SU-DHL-6 (cell line): ENCODE data around the gene IL17REL.

ENCODE experiments used
- H2AFZ ChIP-seq: fragments of 200-600 bp; sonication (generic); 2 replicates; pipeline ENCODE4 v1.6.1; 2014; ENCODE audit warnings: low read depth, mild to moderate bottlenecking, moderate library complexity, mixed read lengths, antibody characterized with exemption, low read length; ENCODE audit not compliant: severe bottlenecking
- H3F3A ChIP-seq: fragments of 200-600 bp; shearing (Covaris generic); 2 replicates; pipeline ENCODE4 v1.6.0; 2016; ENCODE audit warnings: antibody characterized with exemption, mild to moderate bottlenecking; ENCODE audit not compliant: insufficient read depth
- H3K27ac ChIP-seq: fragments of 200-600 bp; sonication (generic); 2 replicates; pipeline ENCODE4 v1.5.1; 2016; ENCODE audit warnings: low read depth, mild to moderate bottlenecking, low read length, moderate library complexity, mixed read lengths
- H3K27me3 ChIP-seq: fragments of 200-600 bp; sonication (generic), shearing (Covaris generic); 2 replicates; pipeline ENCODE4 v1.6.0; 2014; ENCODE audit warnings: mild to moderate bottlenecking, low read length
- H3K36me3 ChIP-seq: fragments of 200-600 bp; sonication (generic); 2 replicates; pipeline ENCODE4 v1.6.1; 2014; ENCODE audit warnings: mild to moderate bottlenecking, low read length, mixed read lengths
- H3K4me2 ChIP-seq: fragments of 300-600, 200-600 bp; shearing (Covaris generic), sonication (generic); 2 replicates; pipeline ENCODE4 v1.6.0; 2014; ENCODE audit warnings: low read length, low read depth, mild to moderate bottlenecking; ENCODE audit not compliant: poor library complexity, severe bottlenecking
- H3K4me3 ChIP-seq: fragments of 200-600 bp; sonication (generic); 2 replicates; pipeline ENCODE4 v1.5.1; 2014; ENCODE audit warnings: antibody characterized with exemption, low read length, mild to moderate bottlenecking, mixed read lengths; ENCODE audit not compliant: insufficient read depth, poor library complexity, severe bottlenecking
- H3K79me2 ChIP-seq: fragments of 200-600 bp; sonication (generic); 2 replicates; pipeline ENCODE4 v1.6.1; 2014; ENCODE audit warnings: mild to moderate bottlenecking, low read length, moderate library complexity; ENCODE audit not compliant: insufficient read depth
- H3K9ac ChIP-seq: fragments of 200-600 bp; sonication (generic); 2 replicates; pipeline ENCODE4 v1.7.0; 2014; ENCODE audit warnings: mild to moderate bottlenecking, low read length
- H3K9me2 ChIP-seq: fragments of 200-600 bp; sonication (generic); replicated peaks from 2 replicates; pipeline ENCODE4 v1.6.1; 2014; ENCODE audit warnings: low read length; ENCODE audit not compliant: insufficient read depth
- H3K9me3 ChIP-seq: fragments of 200-600 bp; sonication (generic); 2 replicates; pipeline ENCODE4 v1.6.1; 2014; ENCODE audit warnings: low read length, mixed read lengths; ENCODE audit not compliant: insufficient read depth
- H4K20me1 ChIP-seq: fragments of 200-600 bp; sonication (generic); 2 replicates; pipeline ENCODE4 v1.6.1; 2014; ENCODE audit warnings: low read depth, mild to moderate bottlenecking, antibody characterized with exemption, low read length, moderate library complexity, mixed read lengths
- CTCF ChIP-seq: fragments of 200-600 bp; sonication (generic); IDR thresholded peaks from one replicate; pipeline ENCODE4 v1.5.1; 2017; ENCODE audit warnings: antibody characterized with exemption, mild to moderate bottlenecking, low read length, moderate library complexity; ENCODE audit not compliant: insufficient read depth, poor library complexity, severe bottlenecking
- EZH2phosphoT487 ChIP-seq: fragments of 200-600 bp; sonication (generic), shearing (Covaris generic); conservative IDR thresholded peaks from 2 replicates; pipeline ENCODE4 v1.6.1; 2018; ENCODE audit warnings: mild to moderate bottlenecking, antibody characterized with exemption, low read length, moderate library complexity, mixed read lengths

Gene IL17REL

GRCh38 chr22:50008151-50009040, 4.2 kb downstream of the IL17REL start:
- Histone ChIP-seq H3F3A (no peaks in the 10 kb centered on the region), H2AFZ (no peak overlapping the region), H4K20me1 (no peaks in the 10 kb centered on the region), H3K9me3 (no peaks in the 10 kb centered on the region), H3K4me3 (no peak overlapping the region), H3K79me2 (no peaks in the 10 kb centered on the region), H3K27me3 (no peaks in the 10 kb centered on the region), H3K27ac (no peak overlapping the region), H3K36me3 (no peaks in the 10 kb centered on the region), H3K9ac (no peak overlapping the region), H3K9me2 (no peaks in the 10 kb centered on the region), H3K4me2 (no peak overlapping the region)
- TF ChIP-seq EZH2phosphoT487: no peak
- no peak for TF ChIP-seq CTCF

- Histone ChIP-seq H3K27me3 (no peaks in the 10 kb centered on the region), H3K9me2 (no peaks in the 10 kb centered on the region), H3K79me2 (no peaks in the 10 kb centered on the region), H2AFZ (no peak overlapping the region), H3K9me3 (no peaks in the 10 kb centered on the region), H3K27ac (no peak overlapping the region), H3K4me2 (no peak overlapping the region), H3F3A (no peaks in the 10 kb centered on the region), H3K36me3 (no peaks in the 10 kb centered on the region), H3K9ac (no peak overlapping the region), H4K20me1 (no peaks in the 10 kb centered on the region), H3K4me3 (no peak overlapping the region)
- TF ChIP-seq EZH2phosphoT487 (no peak), CTCF (no peak)
Observed at GRCh38 chr22:50007057-50007511, 5.5 kb downstream of the IL17REL start.

- Histone ChIP-seq H3K27ac (no peak overlapping the region), H3K4me3 (no peak overlapping the region), H3F3A (no peaks in the 10 kb centered on the region), H4K20me1 (no peaks in the 10 kb centered on the region), H3K9ac (no peak overlapping the region), H3K36me3 (no peaks in the 10 kb centered on the region), H3K79me2 (no peaks in the 10 kb centered on the region), H3K27me3 (no peaks in the 10 kb centered on the region), H3K4me2 (no peak overlapping the region), H3K9me3 (no peaks in the 10 kb centered on the region), H2AFZ (no peak overlapping the region), H3K9me2 (no peaks in the 10 kb centered on the region)
- TF ChIP-seq EZH2phosphoT487: no peak
- TF ChIP-seq CTCF: no peak
Observed at GRCh38 chr22:50004918-50005317, 7.6 kb downstream of the IL17REL start.
